PC-9 (cell line): ENCODE results near the gene ACSL5.

Experiments
- EZH2 ChIP-seq: fragments of 200-600 bp; sonication (generic); IDR thresholded peaks from 2 replicates; pipeline ENCODE4 v1.8.0; 2017; ENCODE audit warnings: antibody characterized with exemption, low read depth
- TF ChIP-seq, protein P1 (sequence below): fragments of 200-600 bp; sonication (generic); conservative IDR thresholded peaks from 2 replicates; pipeline ENCODE4 v1.6.1; 2017; ENCODE audit warnings: mixed run types, antibody characterized with exemption, mild to moderate bottlenecking, moderate library complexity

DNA sequence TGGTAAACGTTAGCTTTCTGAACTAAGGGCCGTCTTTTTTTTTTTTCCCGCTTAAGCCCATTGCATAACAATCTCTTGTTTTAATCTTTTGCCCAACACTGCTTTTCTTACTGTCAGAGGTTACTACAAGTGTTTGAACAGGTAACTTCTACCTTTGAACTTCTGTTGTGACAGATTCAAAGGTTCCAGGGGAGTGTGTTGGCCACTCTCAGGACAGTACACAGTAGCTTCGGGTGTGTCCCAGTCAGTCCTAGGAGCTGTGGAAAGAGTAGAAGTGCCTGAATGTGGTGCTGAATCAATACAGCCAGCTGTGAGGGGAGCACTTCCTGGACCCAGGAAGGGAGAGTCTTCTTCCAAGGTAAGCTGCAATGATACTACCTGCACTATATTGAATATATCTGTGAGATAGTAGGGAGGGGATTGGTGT lies at the start of gene ACSL5:
- TF ChIP-seq, protein P1, sequence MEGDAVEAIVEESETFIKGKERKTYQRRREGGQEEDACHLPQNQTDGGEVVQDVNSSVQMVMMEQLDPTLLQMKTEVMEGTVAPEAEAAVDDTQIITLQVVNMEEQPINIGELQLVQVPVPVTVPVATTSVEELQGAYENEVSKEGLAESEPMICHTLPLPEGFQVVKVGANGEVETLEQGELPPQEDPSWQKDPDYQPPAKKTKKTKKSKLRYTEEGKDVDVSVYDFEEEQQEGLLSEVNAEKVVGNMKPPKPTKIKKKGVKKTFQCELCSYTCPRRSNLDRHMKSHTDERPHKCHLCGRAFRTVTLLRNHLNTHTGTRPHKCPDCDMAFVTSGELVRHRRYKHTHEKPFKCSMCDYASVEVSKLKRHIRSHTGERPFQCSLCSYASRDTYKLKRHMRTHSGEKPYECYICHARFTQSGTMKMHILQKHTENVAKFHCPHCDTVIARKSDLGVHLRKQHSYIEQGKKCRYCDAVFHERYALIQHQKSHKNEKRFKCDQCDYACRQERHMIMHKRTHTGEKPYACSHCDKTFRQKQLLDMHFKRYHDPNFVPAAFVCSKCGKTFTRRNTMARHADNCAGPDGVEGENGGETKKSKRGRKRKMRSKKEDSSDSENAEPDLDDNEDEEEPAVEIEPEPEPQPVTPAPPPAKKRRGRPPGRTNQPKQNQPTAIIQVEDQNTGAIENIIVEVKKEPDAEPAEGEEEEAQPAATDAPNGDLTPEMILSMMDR, result no peak
- no peak for TF ChIP-seq EZH2
